GM12864 (cell line): ENCODE data around the gene AIRE.
"Not testable (repeated sequence)": the region's sequence is repeated elsewhere in the genome, so short reads cannot be mapped to it uniquely, and the experiment has no call there.

Experiments used
- DNase-seq: peaks from one replicate; pipeline ENCODE4 v3.0.0-alpha.2; 2011; ENCODE audit warnings: low read depth
- H3K4me3 ChIP-seq: 2 replicates; pipeline ENCODE4 v1.5.1; 2011; ENCODE audit warnings: mild to moderate bottlenecking, low read depth, low read length, control low read depth
- CTCF ChIP-seq: IDR thresholded peaks from 2 replicates; pipeline ENCODE4 v1.5.1; 2011; ENCODE audit warnings: low read depth, mild to moderate bottlenecking, moderate library complexity, low read length, control low read depth, inconsistent platforms; ENCODE audit errors: missing control alignments

Gene AIRE

GRCh38 chr21:44285138-44285992, at the start of gene AIRE:
Gene AIRE (plus strand): TSS chr21:44285876. CDS start chr21:44286007, 131 bp downstream.
- TF ChIP-seq CTCF = no peak
- H3K4me3 ChIP-seq = no peak within 1 kb of the TSS
- no peak for DNase-seq

- not testable (repeated sequence) for H3K4me3 ChIP-seq, DNase-seq
Observed at GRCh38 chr21:44240353-44240752, 45.3 kb upstream of the AIRE start.

GRCh38 chr21:44240842-44241241, 44.8 kb upstream of the AIRE start, which contains the start of gene ICOSLG:
Gene ICOSLG (minus strand): TSS chr21:44240943. CDS start chr21:44240817, 126 bp downstream.
- DNase-seq = not testable (repeated sequence)

GRCh38 chr21:44241281-44241680, 44.4 kb upstream of the AIRE start:
- not testable (repeated sequence) for H3K4me3 ChIP-seq, DNase-seq

More at GRCh38 chr21:44240842-44241241, 44.8 kb upstream of the AIRE start, which contains the start of gene ICOSLG:
- not testable (repeated sequence) for H3K4me3 ChIP-seq

GRCh38 chr21:44243980-44244379, 41.7 kb upstream of the AIRE start:
- not testable (repeated sequence) for DNase-seq, H3K4me3 ChIP-seq

- not testable (repeated sequence) for H3K4me3 ChIP-seq, DNase-seq
Observed at GRCh38 chr21:44247904-44248303, 37.8 kb upstream of the AIRE start.

- not testable (repeated sequence) for DNase-seq, H3K4me3 ChIP-seq
Observed at GRCh38 chr21:44249204-44250037, 36.3 kb upstream of the AIRE start.

GRCh38 chr21:44253832-44254710, 31.6 kb upstream of the AIRE start:
- H3K4me3 ChIP-seq = no peak overlapping the region
- TF ChIP-seq CTCF = no peak
- DNase-seq = no peak

- no peak for DNase-seq
Observed at GRCh38 chr21:44255511-44255981, 30.1 kb upstream of the AIRE start.

More at GRCh38 chr21:44255511-44255981, 30.1 kb upstream of the AIRE start:
- H3K4me3 ChIP-seq = no peak overlapping the region
- TF ChIP-seq CTCF = no peak
